ENCODE measurements around the gene HSPB1.

The HSPB1 gene

DNA sequence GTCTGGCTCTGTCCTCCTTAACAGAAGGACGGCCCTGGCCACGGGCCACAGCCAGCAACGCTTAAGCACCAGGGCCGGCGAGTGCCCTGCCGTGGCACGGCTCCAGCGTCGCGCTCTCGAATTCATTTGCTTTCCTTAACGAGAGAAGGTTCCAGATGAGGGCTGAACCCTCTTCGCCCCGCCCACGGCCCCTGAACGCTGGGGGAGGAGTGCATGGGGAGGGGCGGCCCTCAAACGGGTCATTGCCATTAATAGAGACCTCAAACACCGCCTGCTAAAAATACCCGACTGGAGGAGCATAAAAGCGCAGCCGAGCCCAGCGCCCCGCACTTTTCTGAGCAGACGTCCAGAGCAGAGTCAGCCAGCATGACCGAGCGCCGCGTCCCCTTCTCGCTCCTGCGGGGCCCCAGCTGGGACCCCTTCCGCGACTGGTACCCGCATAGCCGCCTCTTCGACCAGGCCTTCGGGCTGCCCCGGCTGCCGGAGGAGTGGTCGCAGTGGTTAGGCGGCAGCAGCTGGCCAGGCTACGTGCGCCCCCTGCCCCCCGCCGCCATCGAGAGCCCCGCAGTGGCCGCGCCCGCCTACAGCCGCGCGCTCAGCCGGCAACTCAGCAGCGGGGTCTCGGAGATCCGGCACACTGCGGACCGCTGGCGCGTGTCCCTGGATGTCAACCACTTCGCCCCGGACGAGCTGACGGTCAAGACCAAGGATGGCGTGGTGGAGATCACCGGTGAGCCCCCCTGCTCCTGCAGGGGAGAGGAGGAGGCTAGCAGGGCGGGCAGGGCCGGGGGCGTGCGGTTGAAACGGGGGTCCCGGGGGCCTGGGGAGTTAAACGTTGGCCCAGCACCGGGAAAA is at the start of gene HSPB1:
Gene HSPB1 (plus strand): TSS at position 327 of the 855 bp plus-strand sequence. CDS start 40 bp downstream, at position 367.
- TF ChIP-seq EP300 (IDR thresholded peaks at IDR 0.05; ENCODE audit: borderline replicate concordance) (no peak), TEAD4 (IDR thresholded peaks at IDR 0.05) (no peak), CREB1 (IDR thresholded peaks at IDR 0.05; ENCODE audit: low read depth) (no peak), FOXM1 (IDR thresholded peaks at IDR 0.05; ENCODE audit: borderline replicate concordance, low read depth) (no peak), ZBTB7A (IDR thresholded peaks at IDR 0.05; ENCODE audit: low read depth) (peak; percentile 99), CEBPB (IDR thresholded peaks at IDR 0.05) (no peak), YY1 (IDR thresholded peaks at IDR 0.05; ENCODE audit: low read depth) (no peak; the same call in 1 of the 2 replicates), EGR1 (IDR thresholded peaks at IDR 0.05) (no peak; the same call in 1 of the 2 replicates), TAF1 (IDR thresholded peaks at IDR 0.05; ENCODE audit: low read depth) (peak; percentile 42), NFIC (IDR thresholded peaks at IDR 0.05) (peak; percentile 87), TCF12 (IDR thresholded peaks at IDR 0.05; ENCODE audit: low read depth) (peak; percentile 67)
- TF ChIP-seq, protein P1, sequence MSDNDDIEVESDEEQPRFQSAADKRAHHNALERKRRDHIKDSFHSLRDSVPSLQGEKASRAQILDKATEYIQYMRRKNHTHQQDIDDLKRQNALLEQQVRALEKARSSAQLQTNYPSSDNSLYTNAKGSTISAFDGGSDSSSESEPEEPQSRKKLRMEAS (IDR thresholded peaks at IDR 0.05) = peak; percentile 94
- TF ChIP-seq, protein P2, sequence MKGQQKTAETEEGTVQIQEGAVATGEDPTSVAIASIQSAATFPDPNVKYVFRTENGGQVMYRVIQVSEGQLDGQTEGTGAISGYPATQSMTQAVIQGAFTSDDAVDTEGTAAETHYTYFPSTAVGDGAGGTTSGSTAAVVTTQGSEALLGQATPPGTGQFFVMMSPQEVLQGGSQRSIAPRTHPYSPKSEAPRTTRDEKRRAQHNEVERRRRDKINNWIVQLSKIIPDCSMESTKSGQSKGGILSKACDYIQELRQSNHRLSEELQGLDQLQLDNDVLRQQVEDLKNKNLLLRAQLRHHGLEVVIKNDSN (IDR thresholded peaks at IDR 0.05) = no peak
- TF ChIP-seq, protein P3, sequence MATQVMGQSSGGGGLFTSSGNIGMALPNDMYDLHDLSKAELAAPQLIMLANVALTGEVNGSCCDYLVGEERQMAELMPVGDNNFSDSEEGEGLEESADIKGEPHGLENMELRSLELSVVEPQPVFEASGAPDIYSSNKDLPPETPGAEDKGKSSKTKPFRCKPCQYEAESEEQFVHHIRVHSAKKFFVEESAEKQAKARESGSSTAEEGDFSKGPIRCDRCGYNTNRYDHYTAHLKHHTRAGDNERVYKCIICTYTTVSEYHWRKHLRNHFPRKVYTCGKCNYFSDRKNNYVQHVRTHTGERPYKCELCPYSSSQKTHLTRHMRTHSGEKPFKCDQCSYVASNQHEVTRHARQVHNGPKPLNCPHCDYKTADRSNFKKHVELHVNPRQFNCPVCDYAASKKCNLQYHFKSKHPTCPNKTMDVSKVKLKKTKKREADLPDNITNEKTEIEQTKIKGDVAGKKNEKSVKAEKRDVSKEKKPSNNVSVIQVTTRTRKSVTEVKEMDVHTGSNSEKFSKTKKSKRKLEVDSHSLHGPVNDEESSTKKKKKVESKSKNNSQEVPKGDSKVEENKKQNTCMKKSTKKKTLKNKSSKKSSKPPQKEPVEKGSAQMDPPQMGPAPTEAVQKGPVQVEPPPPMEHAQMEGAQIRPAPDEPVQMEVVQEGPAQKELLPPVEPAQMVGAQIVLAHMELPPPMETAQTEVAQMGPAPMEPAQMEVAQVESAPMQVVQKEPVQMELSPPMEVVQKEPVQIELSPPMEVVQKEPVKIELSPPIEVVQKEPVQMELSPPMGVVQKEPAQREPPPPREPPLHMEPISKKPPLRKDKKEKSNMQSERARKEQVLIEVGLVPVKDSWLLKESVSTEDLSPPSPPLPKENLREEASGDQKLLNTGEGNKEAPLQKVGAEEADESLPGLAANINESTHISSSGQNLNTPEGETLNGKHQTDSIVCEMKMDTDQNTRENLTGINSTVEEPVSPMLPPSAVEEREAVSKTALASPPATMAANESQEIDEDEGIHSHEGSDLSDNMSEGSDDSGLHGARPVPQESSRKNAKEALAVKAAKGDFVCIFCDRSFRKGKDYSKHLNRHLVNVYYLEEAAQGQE (IDR thresholded peaks at IDR 0.05; ENCODE audit: low read depth) = no peak

DNA sequence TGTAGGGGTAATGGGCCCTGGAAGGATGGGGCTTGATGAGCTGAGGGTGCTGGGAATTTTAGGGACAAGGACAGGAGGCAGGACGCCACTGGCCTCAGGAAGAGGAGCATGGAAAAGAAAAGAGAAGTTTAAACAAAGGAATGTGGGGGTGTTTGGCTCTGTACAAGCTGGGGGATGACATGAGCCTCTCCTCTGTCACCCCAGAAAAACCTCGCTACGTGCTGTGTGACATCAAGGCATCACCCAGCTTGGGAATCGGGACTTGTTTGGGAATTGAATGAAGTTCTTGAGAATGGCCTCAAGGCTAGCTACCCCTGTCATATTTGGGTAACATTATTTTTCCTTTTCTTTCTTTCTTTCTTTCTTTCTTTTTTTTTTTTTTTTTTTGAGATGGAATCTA is 47.7 kb upstream of the HSPB1 start:
- TF ChIP-seq RAD21 (IDR thresholded peaks at IDR 0.05; ENCODE audit: low read depth) = no peak
- no peak for TF ChIP-seq TAF1 (IDR thresholded peaks at IDR 0.05; ENCODE audit: low read depth)
- no peak for TF ChIP-seq ZBTB7A (IDR thresholded peaks at IDR 0.05; ENCODE audit: low read depth)
- no peak for TF ChIP-seq TCF12 (IDR thresholded peaks at IDR 0.05; ENCODE audit: low read depth)
- TF ChIP-seq CEBPB (IDR thresholded peaks at IDR 0.05) = no peak
- TF ChIP-seq, protein P1 (IDR thresholded peaks at IDR 0.05) = no peak
- TF ChIP-seq CREB1 (IDR thresholded peaks at IDR 0.05; ENCODE audit: low read depth) = no peak
- TF ChIP-seq, protein P2 (IDR thresholded peaks at IDR 0.05) = no peak
- no peak for TF ChIP-seq NFIC (IDR thresholded peaks at IDR 0.05)
- TF ChIP-seq, protein P3 (IDR thresholded peaks at IDR 0.05; ENCODE audit: low read depth) = no peak
- no peak for TF ChIP-seq YY1 (IDR thresholded peaks at IDR 0.05; ENCODE audit: low read depth)
- no peak for TF ChIP-seq FOXM1 (IDR thresholded peaks at IDR 0.05; ENCODE audit: borderline replicate concordance, low read depth)

DNA sequence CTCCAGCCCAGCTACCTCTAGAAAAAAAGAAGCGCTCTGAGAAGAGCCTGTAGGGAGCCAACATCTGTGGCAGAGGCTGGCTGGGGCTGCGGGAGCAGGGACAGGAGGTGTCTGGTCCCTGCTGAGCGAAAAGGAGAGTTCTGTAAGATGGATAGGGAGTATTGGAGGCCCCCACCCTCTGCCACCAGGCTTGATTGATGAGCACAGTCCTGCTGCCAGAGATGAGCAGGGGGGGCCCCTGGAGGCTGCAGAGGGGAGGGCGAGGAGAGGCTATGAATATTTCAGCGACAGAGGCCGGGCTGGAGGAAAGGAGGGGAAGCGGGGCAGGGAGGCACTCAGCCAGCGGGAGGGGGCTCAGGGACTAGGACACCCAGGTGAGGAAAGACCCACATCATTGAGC is 44.5 kb upstream of the HSPB1 start:
- TF ChIP-seq YY1 (IDR thresholded peaks at IDR 0.05; ENCODE audit: low read depth) (no peak), CEBPB (IDR thresholded peaks at IDR 0.05) (no peak), ZBTB7A (IDR thresholded peaks at IDR 0.05; ENCODE audit: low read depth) (no peak), CREB1 (IDR thresholded peaks at IDR 0.05; ENCODE audit: low read depth) (no peak), TEAD4 (IDR thresholded peaks at IDR 0.05) (no peak), TAF1 (IDR thresholded peaks at IDR 0.05; ENCODE audit: low read depth) (no peak), RAD21 (IDR thresholded peaks at IDR 0.05; ENCODE audit: low read depth) (no peak)

DNA sequence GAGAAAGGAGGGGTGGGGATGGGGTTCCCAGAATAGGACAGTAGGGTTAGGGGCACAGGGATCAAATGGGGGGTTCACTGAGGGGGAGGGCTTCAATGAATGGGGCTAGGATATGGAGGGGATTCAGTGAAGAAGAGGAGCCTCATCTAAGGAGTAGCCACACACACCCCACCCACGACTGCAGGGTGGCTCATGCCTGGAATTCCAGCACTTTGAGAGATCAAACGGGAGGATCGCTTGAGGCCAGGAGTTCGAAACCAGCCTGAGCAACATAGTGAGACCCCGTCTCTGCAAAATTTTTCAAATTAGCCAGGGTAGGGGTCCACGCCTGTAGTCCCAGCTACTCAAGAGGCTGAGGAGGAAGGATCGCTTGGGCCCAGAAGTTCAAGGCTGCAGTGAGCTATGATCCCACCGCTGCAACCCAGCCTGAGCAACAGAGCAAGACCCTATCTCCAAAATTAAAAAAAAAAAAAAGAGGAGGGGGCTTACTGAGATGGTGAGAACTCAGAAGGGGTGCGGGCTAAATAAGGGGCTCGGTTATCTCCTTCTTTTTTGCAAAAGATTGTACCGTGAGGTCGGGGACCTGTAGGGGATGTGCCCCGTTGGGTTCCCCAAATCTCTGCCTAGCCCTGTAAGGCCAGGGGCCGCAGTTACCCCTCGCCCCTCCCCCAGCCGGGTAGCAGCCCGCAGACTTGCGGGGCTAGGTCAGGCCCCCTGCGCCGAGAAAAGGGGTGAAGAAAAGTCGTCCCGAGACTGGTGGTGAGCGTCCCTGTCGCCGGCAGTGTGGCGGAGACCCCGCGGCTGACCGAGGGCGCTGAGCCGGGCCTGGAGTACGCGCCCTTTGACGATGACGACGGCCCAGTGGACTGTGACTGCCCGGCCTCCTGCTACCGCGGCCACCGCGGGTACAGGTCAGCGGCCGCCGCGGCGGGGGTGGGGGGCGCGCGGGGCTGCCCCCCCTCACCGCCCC is 43.1 kb upstream of the HSPB1 start:
- TF ChIP-seq TEAD4 (IDR thresholded peaks at IDR 0.05) = no peak
- TF ChIP-seq, protein P2 (IDR thresholded peaks at IDR 0.05) = no peak
- no peak for TF ChIP-seq CEBPB (IDR thresholded peaks at IDR 0.05)
- TF ChIP-seq, protein P3 (IDR thresholded peaks at IDR 0.05; ENCODE audit: low read depth) = no peak
- TF ChIP-seq RAD21 (IDR thresholded peaks at IDR 0.05; ENCODE audit: low read depth) = no peak
- TF ChIP-seq, protein P1 (IDR thresholded peaks at IDR 0.05) = 0 out of 2 replicates have a peak, but pooled peaks have one; percentile 15
- no peak for TF ChIP-seq EP300 (IDR thresholded peaks at IDR 0.05; ENCODE audit: borderline replicate concordance)
- TF ChIP-seq NFIC (IDR thresholded peaks at IDR 0.05) = no peak
- no peak for TF ChIP-seq TCF12 (IDR thresholded peaks at IDR 0.05; ENCODE audit: low read depth)
